ENCODE measurements around the gene KLB. TPM values are rescaled to one million over a fixed set of nuclear protein-coding genes. Genes with fewer than 3 reads are reported as not detected.

KLB gene
- total RNA-seq, 1 donor from 2014 or later = not detected

GRCh38 chr4:39435659-39436563, 29.2 kb downstream of the KLB start:
- Mint-ChIP-seq H3K9me3 (no peaks in the 10 kb centered on the region), H3K4me1 (no peaks in the 10 kb centered on the region), H3K27ac (no peak overlapping the region), H3K4me3 (no peak overlapping the region), H3K27me3 (peaks cover 10% of the 10 kb centered on the region), H3K36me3 (ENCODE audit: low read depth) (no peaks in the 10 kb centered on the region)
- intact Hi-C loops (cut with micrococcal nuclease) = no loop called here
- no peak for DNase-seq

GRCh38 chr4:39441593-39441992, 34.9 kb downstream of the KLB start:
- DNase-seq = no peak
- intact Hi-C loops (cut with micrococcal nuclease) = no loop called here
- H3K27ac Mint-ChIP-seq = no peak overlapping the region
- H3K27me3 Mint-ChIP-seq = peaks cover 5% of the 10 kb centered on the region
- no peaks in the 10 kb centered on the region for H3K4me1 Mint-ChIP-seq
- no peaks in the 10 kb centered on the region for H3K36me3 Mint-ChIP-seq (ENCODE audit: low read depth)
- H3K9me3 Mint-ChIP-seq = no peaks in the 10 kb centered on the region
- no peak overlapping the region for H3K4me3 Mint-ChIP-seq

DNA sequence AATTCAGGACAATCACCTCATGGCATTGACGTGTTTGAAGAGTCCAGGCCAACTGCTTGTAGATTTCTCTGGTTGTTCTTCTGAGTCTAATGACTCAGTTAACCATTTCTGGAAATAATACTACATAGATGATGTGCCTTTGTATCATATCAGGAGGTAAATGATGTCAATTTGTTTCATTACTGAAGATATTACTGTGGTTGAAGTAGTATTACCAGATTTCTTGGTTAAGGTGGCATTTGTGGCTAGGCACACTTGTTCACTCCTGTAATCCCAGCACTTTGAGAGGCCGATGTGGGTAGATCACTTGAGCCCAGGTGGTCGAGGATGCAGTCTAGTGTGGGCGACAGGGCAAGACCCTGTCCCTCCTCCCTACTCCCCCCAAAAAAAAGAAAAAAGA, 36.3 kb downstream of the KLB start:
- Mint-ChIP-seq H3K4me1 (peaks cover 4% of the 10 kb centered on the region), H3K9me3 (no peaks in the 10 kb centered on the region), H3K36me3 (ENCODE audit: low read depth) (no peaks in the 10 kb centered on the region), H3K27ac (no peak overlapping the region), H3K4me3 (no peak overlapping the region), H3K27me3 (peaks cover 3% of the 10 kb centered on the region)
- no peak for DNase-seq
- intact Hi-C loops (cut with micrococcal nuclease) = no loop called here

GRCh38 chr4:39446483-39446841, 39.7 kb downstream of the KLB start:
- Mint-ChIP-seq H3K4me1 (peaks cover 6% of the 10 kb centered on the region), H3K27me3 (no peaks in the 10 kb centered on the region), H3K36me3 (ENCODE audit: low read depth) (peaks cover 19% of the 10 kb centered on the region), H3K27ac (no peak overlapping the region), H3K4me3 (no peak overlapping the region), H3K9me3 (no peaks in the 10 kb centered on the region)
- intact Hi-C loops (cut with micrococcal nuclease) = no loop called here
- no peak for DNase-seq

DNA sequence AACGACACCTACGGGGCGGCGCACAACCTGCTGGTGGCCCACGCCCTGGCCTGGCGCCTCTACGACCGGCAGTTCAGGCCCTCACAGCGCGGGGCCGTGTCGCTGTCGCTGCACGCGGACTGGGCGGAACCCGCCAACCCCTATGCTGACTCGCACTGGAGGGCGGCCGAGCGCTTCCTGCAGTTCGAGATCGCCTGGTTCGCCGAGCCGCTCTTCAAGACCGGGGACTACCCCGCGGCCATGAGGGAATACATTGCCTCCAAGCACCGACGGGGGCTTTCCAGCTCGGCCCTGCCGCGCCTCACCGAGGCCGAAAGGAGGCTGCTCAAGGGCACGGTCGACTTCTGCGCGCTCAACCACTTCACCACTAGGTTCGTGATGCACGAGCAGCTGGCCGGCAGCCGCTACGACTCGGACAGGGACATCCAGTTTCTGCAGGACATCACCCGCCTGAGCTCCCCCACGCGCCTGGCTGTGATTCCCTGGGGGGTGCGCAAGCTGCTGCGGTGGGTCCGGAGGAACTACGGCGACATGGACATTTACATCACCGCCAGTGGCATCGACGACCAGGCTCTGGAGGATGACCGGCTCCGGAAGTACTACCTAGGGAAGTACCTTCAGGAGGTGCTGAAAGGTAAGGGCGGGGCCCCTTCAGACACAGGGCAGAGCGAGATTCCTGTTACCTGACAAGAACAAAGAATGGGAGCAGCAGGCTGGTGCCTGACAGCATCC, 40.3 kb downstream of the KLB start:
- Mint-ChIP-seq H3K4me3 (peak overlapping the region; percentile 26), H3K36me3 (ENCODE audit: low read depth) (peaks cover 23% of the 10 kb centered on the region), H3K4me1 (peaks cover 9% of the 10 kb centered on the region), H3K27me3 (no peaks in the 10 kb centered on the region), H3K9me3 (no peaks in the 10 kb centered on the region), H3K27ac (no peak overlapping the region)
- DNase-seq = peak; percentile 78
- intact Hi-C loops (cut with micrococcal nuclease) = no loop called here

- no peak overlapping the region for H3K27ac Mint-ChIP-seq
- intact Hi-C loops (cut with micrococcal nuclease) = no loop called here
- peaks cover 25% of the 10 kb centered on the region for H3K4me1 Mint-ChIP-seq
- DNase-seq = no peak
- H3K9me3 Mint-ChIP-seq = no peaks in the 10 kb centered on the region
- no peak overlapping the region for H3K4me3 Mint-ChIP-seq
- no peaks in the 10 kb centered on the region for H3K27me3 Mint-ChIP-seq
- H3K36me3 Mint-ChIP-seq (ENCODE audit: low read depth) = peaks cover 58% of the 10 kb centered on the region
These were observed 43.9 kb downstream of the KLB start for GRCh38 chr4:39450618-39451017.

DNA sequence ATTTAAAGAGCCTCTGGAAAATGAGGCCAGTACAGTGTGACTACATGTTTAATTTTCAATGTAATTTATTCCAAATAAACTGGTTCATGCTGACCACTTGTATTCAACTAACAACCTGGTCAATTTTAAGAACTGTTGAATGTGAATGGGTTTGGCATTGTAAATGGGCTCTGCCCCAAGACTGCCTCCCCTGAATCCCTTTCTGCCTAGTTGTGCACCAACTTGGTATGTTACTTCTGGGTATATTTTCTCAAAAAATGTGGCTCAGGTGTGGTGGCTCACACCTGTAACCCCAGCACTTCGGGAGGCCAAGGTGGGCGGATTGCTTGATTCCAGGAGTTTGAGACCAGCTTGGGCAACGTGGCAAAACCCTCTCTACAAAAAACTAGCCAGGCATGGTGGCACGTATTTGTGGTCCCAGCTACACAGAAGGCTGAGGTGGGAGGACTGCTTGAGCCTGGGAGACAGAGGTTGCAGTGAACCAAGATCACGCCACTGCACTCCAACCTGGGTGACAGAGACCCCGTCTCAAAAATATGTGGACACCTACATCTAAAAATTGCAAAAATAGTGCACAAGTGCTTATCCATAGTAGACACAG, 44.8 kb downstream of the KLB start:
- Mint-ChIP-seq H3K36me3 (ENCODE audit: low read depth) (peaks cover 66% of the 10 kb centered on the region), H3K27me3 (no peaks in the 10 kb centered on the region), H3K4me1 (peaks cover 28% of the 10 kb centered on the region), H3K9me3 (no peaks in the 10 kb centered on the region), H3K27ac (no peak overlapping the region), H3K4me3 (no peak overlapping the region)
- intact Hi-C loops (cut with micrococcal nuclease) = no loop called here
- DNase-seq = no peak

GRCh38 chr4:39452153-39452859, 45.6 kb downstream of the KLB start:
- Mint-ChIP-seq H3K27me3 (no peaks in the 10 kb centered on the region), H3K9me3 (no peaks in the 10 kb centered on the region), H3K4me1 (peaks cover 34% of the 10 kb centered on the region), H3K27ac (no peak overlapping the region), H3K36me3 (ENCODE audit: low read depth) (peaks cover 74% of the 10 kb centered on the region), H3K4me3 (no peak overlapping the region)
- intact Hi-C loops (cut with micrococcal nuclease) = no loop called here
- no peak for DNase-seq

DNA sequence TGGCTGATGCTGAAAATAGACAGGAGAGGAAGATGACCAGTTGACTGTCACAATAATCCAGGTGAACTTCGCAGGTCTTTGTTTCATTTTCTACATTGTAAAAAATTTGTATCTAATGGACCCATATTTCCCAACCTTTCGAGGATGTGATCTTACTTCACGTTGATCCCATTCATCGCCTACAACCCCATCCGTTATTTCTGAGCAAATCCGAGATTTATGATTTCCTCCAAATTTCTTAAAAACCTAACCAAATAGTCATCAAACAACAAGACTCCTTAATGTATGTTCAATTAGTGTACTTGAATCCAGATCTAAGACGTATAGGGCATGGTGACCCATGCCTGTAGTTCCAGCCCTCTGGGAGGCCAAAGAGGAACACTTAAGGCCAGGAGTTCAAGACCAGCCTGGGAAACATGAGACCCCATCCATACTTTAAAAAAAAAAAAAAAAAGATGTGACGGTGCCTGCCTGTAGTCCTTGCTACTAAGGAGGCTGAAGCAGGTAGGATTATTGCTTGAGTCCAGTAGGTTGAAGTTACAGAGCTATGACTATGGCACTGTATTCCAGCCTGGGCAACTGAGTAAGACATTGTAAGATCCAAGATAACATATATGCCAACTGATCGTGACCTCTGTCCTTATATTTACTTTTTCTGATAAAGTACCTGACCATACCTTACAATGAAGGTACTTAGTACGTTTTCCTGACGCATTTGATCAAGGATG, 46.3 kb downstream of the KLB start:
- Mint-ChIP-seq H3K27me3 (no peaks in the 10 kb centered on the region), H3K4me3 (no peak overlapping the region), H3K9me3 (no peaks in the 10 kb centered on the region), H3K27ac (no peak overlapping the region), H3K4me1 (peaks cover 35% of the 10 kb centered on the region), H3K36me3 (ENCODE audit: low read depth) (peaks cover 81% of the 10 kb centered on the region)
- intact Hi-C loops (cut with micrococcal nuclease) = no loop called here
- DNase-seq = no peak

GRCh38 chr4:39453738-39454137, 47.0 kb downstream of the KLB start:
- no peak overlapping the region for H3K27ac Mint-ChIP-seq

DNA sequence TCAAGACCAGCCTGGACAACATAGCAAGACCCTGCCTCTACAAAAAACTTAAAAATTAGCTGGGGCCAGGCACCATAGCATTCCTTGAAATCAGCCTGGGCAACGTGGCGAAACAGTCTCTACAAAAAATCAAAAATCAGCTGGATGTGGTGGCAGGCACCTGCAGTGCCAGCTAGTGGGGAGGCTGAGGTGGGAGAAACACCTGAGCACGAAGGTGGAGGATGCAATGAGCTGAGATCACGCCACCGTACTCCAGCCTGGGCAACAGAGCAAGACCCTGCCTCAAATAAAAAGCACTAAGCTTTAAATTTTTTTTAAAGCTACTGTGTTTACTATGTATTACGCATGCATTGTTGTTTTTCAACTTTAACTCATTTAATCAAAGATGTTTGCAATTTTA, 48.8 kb downstream of the KLB start:
- no peak overlapping the region for H3K27ac Mint-ChIP-seq
- H3K4me1 Mint-ChIP-seq = peaks cover 40% of the 10 kb centered on the region
- H3K27me3 Mint-ChIP-seq = peaks cover 2% of the 10 kb centered on the region
- H3K9me3 Mint-ChIP-seq = no peaks in the 10 kb centered on the region
- DNase-seq = no peak
- H3K36me3 Mint-ChIP-seq (ENCODE audit: low read depth) = peaks cover 81% of the 10 kb centered on the region
- intact Hi-C loops (cut with micrococcal nuclease) = no loop called here
- peak overlapping the region; percentile 61 for H3K4me3 Mint-ChIP-seq

More at GRCh38 chr4:39453738-39454137, 47.0 kb downstream of the KLB start:
- no peak for DNase-seq
- no peak overlapping the region for H3K4me3 Mint-ChIP-seq
- peaks cover 37% of the 10 kb centered on the region for H3K4me1 Mint-ChIP-seq
- intact Hi-C loops (cut with micrococcal nuclease) = no loop called here
- H3K36me3 Mint-ChIP-seq (ENCODE audit: low read depth) = peaks cover 81% of the 10 kb centered on the region
- H3K27me3 Mint-ChIP-seq = peaks cover under 1% of the 10 kb centered on the region
- H3K9me3 Mint-ChIP-seq = no peaks in the 10 kb centered on the region

DNA sequence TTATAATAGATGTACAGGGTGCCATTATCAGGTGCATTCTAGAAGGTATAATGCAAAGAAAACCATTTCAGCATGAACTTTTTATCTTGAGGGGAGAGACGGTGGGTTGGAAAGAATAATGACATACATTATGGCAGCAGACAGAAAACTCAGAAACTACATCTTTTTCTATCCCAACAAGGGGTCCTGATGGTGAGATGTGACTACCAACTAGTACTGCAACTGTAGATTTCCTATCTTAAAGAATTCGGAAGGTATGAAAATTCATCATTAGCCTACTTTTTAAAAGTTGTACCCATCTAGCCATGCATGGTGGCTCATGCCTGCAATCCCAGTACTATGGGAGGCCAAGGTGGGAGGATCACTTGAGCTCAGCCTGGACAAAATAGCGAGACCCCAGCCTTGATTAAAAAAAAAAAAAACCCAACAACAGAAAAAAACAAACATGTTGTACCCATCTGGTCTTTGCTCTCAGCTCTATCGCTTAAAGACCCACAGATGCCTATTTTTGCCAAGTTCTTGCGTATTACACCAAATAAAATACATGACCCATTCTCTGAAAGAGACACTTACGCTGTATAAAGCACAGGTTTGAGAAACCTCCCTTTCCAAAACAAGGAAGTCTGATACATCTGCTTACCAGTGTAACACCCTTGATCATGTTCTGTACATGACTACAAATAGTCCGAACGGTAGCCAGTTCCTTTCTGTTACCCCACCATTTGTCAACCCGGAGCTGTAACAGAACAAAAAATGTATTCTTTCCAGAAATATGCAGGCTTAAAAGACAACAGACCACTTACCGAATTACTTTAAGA, 50.4 kb downstream of the KLB start:
- no peak for DNase-seq
- intact Hi-C loops (cut with micrococcal nuclease) = no loop called here
- Mint-ChIP-seq H3K4me3 (peak overlapping the region; percentile 89), H3K27me3 (peaks cover 2% of the 10 kb centered on the region), H3K36me3 (ENCODE audit: low read depth) (peaks cover 70% of the 10 kb centered on the region), H3K9me3 (no peaks in the 10 kb centered on the region), H3K4me1 (peaks cover 44% of the 10 kb centered on the region), H3K27ac (peak overlapping the region; percentile 98)
